Aorta (tissue), 5 donors: ENCODE data around the gene SLC5A9. TPM values are rescaled to one million over a fixed set of nuclear protein-coding genes. Genes with fewer than 3 reads are reported as not detected.
"Not testable (repeated sequence)": the region's sequence is repeated elsewhere in the genome, so short reads cannot be mapped to it uniquely, and the experiment has no call there.

ENCODE experiments used
- ATAC-seq: fragments of 200-7000 bp; cut with Tn5 transposase; one replicate; pipeline ENCODE4 v1.9.1; 2022; ENCODE audit warnings: moderate library complexity; ENCODE audit not compliant: low FRiP score
- DNase-seq, 2 donors: peaks; one replicate each; pipeline ENCODE4 v3.0.0-alpha.2; 2020
- H3K27ac ChIP-seq, 2 donors: one replicate each; pipeline ENCODE4 v1.5.1; 2013; ENCODE audit warnings: low read length in 2 of 2, mild to moderate bottlenecking in 2 of 2, moderate library complexity in 2 of 2, control low read depth in 1 of 2, inconsistent platforms in 1 of 2, low read depth in 1 of 2
- H3K27me3 ChIP-seq, 2 donors: one replicate each; pipeline ENCODE4 v1.6.1; 2013; ENCODE audit warnings: control low read depth in 1 of 2, low read length in 1 of 2, mild to moderate bottlenecking in 1 of 2, moderate library complexity in 1 of 2; ENCODE audit not compliant: insufficient read depth in 2 of 2, control insufficient read depth in 1 of 2
- H3K36me3 ChIP-seq, 2 donors: one replicate each; pipeline ENCODE4 v1.6.1; 2013; ENCODE audit warnings: control low read depth in 1 of 2, low read length in 1 of 2, mild to moderate bottlenecking in 1 of 2; ENCODE audit not compliant: insufficient read depth in 2 of 2, control insufficient read depth in 1 of 2
- H3K4me1 ChIP-seq, 2 donors: one replicate each; pipeline ENCODE4 v1.6.1; 2013; ENCODE audit warnings: low read length in 2 of 2, control low read depth in 1 of 2, mild to moderate bottlenecking in 1 of 2, moderate library complexity in 1 of 2; ENCODE audit not compliant: insufficient read depth in 2 of 2, control insufficient read depth in 1 of 2
- H3K4me3 ChIP-seq, 2 donors: one replicate each; pipeline ENCODE4 v1.5.1; 2013; ENCODE audit warnings: low read length in 2 of 2, control low read depth in 1 of 2, mild to moderate bottlenecking in 1 of 2
- H3K9me3 ChIP-seq: one replicate; pipeline ENCODE4 v1.6.1; 2013; ENCODE audit warnings: mild to moderate bottlenecking, low read length; ENCODE audit not compliant: control insufficient read depth
- WGBS, 2 donors: extraction: QIAGEN DNeasy Blood & Tissue Kit; methylation state at CpG; one replicate each; pipeline ENCODE4 v1.1.7; 2013; 5-methylcytosine and 5-hydroxymethylcytosine counted together
- intact Hi-C, 2 donors: fragments of 100-400 bp; cut with DNase I; formaldehyde crosslinking; loops; one replicate each; pipeline versions ENCODE4 v1.14.2 to v1.15.0; 2022
- polyA plus RNA-seq, 2 donors: library from polyadenylated mRNA; stranded (reverse); fragments of 200-250 nt; gene quantifications; one replicate each; pipeline ENCODE4 v1.2.3, GENCODE V29; 2013
- total RNA-seq, 2 donors: library from RNA; stranded (reverse); fragmentation: NEBNext Ultra II Directional; extraction: Animal tissue kit (Norgen Biotek cat#: 25700); gene quantifications; one replicate each; pipeline ENCODE4 v1.2.1, GENCODE V29; 2021
- donor health status: healthy with polysubstance abuse.
- donor health status: Bipolar disorder and iron deficiency.
- donor health status: DM: no; HTN: no; CAD: no.
- donor health status: DM: no; HTN: no; CAD: no.
- donor health status: DM: yes; HTN: yes; CAD: no.

Gene SLC5A9
- total and polyA plus RNA-seq, 4 donors: 0.51 to 3.5 (median 1.1) TPM

GRCh38 chr1:48207131-48207530 is 15.4 kb upstream of the SLC5A9 start:
- Histone ChIP-seq H3K4me3 (no peak overlapping the region), H3K9me3 (no peaks in the 10 kb centered on the region), H3K27ac (no peak overlapping the region), H3K36me3 (no peaks in the 10 kb centered on the region), H3K4me1 (no peaks in the 10 kb centered on the region), H3K27me3 (no peaks in the 10 kb centered on the region)
- ATAC-seq (peak; percentile 41), DNase-seq (no peak)
- WGBS, 2 donors: 51 to 79% methylated on average over 3 of the region's 3 CpGs
- intact Hi-C loops: loop anchor here in 1 of 2 donors (10.0 kb wide), 1 partner anchor 472 kb away; no protein-coding TSS in a partner anchor

GRCh38 chr1:48207536-48208075 is 14.9 kb upstream of the SLC5A9 start:
- Histone ChIP-seq H3K4me1 (no peaks in the 10 kb centered on the region), H3K9me3 (no peaks in the 10 kb centered on the region), H3K36me3 (no peaks in the 10 kb centered on the region), H3K27me3 (no peaks in the 10 kb centered on the region), H3K27ac (no peak overlapping the region), H3K4me3 (no peak overlapping the region)
- peak; percentile 50 for ATAC-seq
- 91 to 92% methylated on average over 3 of the region's 3 CpGs for WGBS, 2 donors
- no peak for DNase-seq
- intact Hi-C loops: loop anchor here in 1 of 2 donors (10.0 kb wide), 1 partner anchor 473 kb away; no protein-coding TSS in a partner anchor

GRCh38 chr1:48208251-48208650 is 14.3 kb upstream of the SLC5A9 start:
- no peaks in the 10 kb centered on the region for H3K27me3 ChIP-seq
- H3K36me3 ChIP-seq: no peaks in the 10 kb centered on the region
- no peak overlapping the region for H3K4me3 ChIP-seq
- no peak for ATAC-seq
- 87 to 90% methylated on average over 12 of the region's 12 CpGs for WGBS, 2 donors
- H3K27ac ChIP-seq: no peak overlapping the region
- intact Hi-C loops: loop anchor here in 1 of 2 donors (10.0 kb wide), 1 partner anchor 473 kb away; no protein-coding TSS in a partner anchor
- no peaks in the 10 kb centered on the region for H3K9me3 ChIP-seq
- DNase-seq: no peak
- no peaks in the 10 kb centered on the region for H3K4me1 ChIP-seq

GRCh38 chr1:48208652-48209051 is 13.9 kb upstream of the SLC5A9 start:
- Histone ChIP-seq H3K4me3 (no peak overlapping the region), H3K4me1 (no peaks in the 10 kb centered on the region), H3K9me3 (no peaks in the 10 kb centered on the region), H3K27ac (no peak overlapping the region), H3K36me3 (no peaks in the 10 kb centered on the region), H3K27me3 (no peaks in the 10 kb centered on the region)
- ATAC-seq (no peak), DNase-seq (no peak)
- intact Hi-C loops: loop anchor here in 1 of 2 donors (10.0 kb wide), 1 partner anchor 474 kb away; no protein-coding TSS in a partner anchor
- WGBS, 2 donors: 75 to 79% methylated on average over 4 of the region's 4 CpGs

- H3K27me3 ChIP-seq, H3K9me3 ChIP-seq, intact Hi-C loops, H3K4me3 ChIP-seq, H3K36me3 ChIP-seq, H3K27ac ChIP-seq, ATAC-seq, H3K4me1 ChIP-seq, DNase-seq: not testable (repeated sequence)
- WGBS, 2 donors: 84 to 91% methylated on average over 8 of the region's 8 CpGs
Observed at GRCh38 chr1:48213462-48213861, 9.1 kb upstream of the SLC5A9 start.

GRCh38 chr1:48214366-48214765 is 8.2 kb upstream of the SLC5A9 start:
- H3K4me1 ChIP-seq, intact Hi-C loops, H3K9me3 ChIP-seq, H3K4me3 ChIP-seq, ATAC-seq, H3K27me3 ChIP-seq, H3K27ac ChIP-seq, H3K36me3 ChIP-seq, DNase-seq: not testable (repeated sequence)
- WGBS, 2 donors: 89 to 91% methylated on average over 5 of the region's 6 CpGs

- ATAC-seq (no peak), DNase-seq (no peak)
- Histone ChIP-seq H3K4me3 (no peak overlapping the region), H3K9me3 (no peaks in the 10 kb centered on the region), H3K4me1 (no peaks in the 10 kb centered on the region), H3K36me3 (no peaks in the 10 kb centered on the region), H3K27ac (peak overlapping the region in 1 of 2 donors; percentile 6), H3K27me3 (no peaks in the 10 kb centered on the region)
- 6 to 9% methylated on average over 4 of the region's 4 CpGs for WGBS, 2 donors
- intact Hi-C loops: no loop called here
Observed at GRCh38 chr1:48214820-48215219, 7.7 kb upstream of the SLC5A9 start.

GRCh38 chr1:48215222-48215621 is 7.3 kb upstream of the SLC5A9 start:
- Histone ChIP-seq H3K4me1 (no peaks in the 10 kb centered on the region), H3K27me3 (no peaks in the 10 kb centered on the region), H3K4me3 (no peak overlapping the region), H3K9me3 (no peaks in the 10 kb centered on the region), H3K36me3 (no peaks in the 10 kb centered on the region), H3K27ac (no peak overlapping the region)
- DNase-seq: no peak
- intact Hi-C loops: no loop called here
- WGBS, 2 donors: 17 to 25% methylated on average over 1 of the region's 1 CpG
- ATAC-seq: no peak

- ATAC-seq (no peak), DNase-seq (no peak)
- Histone ChIP-seq H3K27ac (no peak overlapping the region), H3K36me3 (no peaks in the 10 kb centered on the region), H3K27me3 (no peaks in the 10 kb centered on the region), H3K4me3 (no peak overlapping the region), H3K4me1 (no peaks in the 10 kb centered on the region), H3K9me3 (no peaks in the 10 kb centered on the region)
- WGBS, 2 donors: 91 to 93% methylated on average over 2 of the region's 2 CpGs
- intact Hi-C loops: no loop called here
Observed at GRCh38 chr1:48215889-48216288, 6.6 kb upstream of the SLC5A9 start.
